ENCODE measurements around the gene UMAD1.

UMAD1 gene

DNA sequence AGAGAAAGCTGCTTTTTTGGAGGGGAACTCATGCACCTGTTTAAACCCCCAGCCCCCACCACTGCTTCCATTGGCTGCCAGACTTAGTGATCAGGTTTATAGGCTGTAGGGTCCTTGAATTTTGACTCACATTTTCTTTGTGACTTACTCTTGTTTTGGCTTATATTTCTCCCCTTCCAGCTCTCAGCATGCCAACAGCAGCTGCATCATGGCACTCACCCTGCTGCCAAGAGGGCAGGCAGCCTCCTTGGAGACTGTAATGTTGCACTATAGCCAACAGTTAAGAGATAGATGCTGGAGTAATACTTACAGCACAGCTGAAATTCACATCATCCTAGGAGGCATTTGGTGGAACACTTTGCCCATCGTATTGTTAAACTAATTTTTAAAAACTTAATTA is 230.0 kb downstream of the UMAD1 start:
- TF ChIP-seq GATA2 (IDR thresholded peaks at IDR 0.05; ENCODE audit: low read depth, low read length), result no peak
- TF ChIP-seq GATA3 (IDR thresholded peaks at IDR 0.05; ENCODE audit: low read depth, low read length), result no peak

DNA sequence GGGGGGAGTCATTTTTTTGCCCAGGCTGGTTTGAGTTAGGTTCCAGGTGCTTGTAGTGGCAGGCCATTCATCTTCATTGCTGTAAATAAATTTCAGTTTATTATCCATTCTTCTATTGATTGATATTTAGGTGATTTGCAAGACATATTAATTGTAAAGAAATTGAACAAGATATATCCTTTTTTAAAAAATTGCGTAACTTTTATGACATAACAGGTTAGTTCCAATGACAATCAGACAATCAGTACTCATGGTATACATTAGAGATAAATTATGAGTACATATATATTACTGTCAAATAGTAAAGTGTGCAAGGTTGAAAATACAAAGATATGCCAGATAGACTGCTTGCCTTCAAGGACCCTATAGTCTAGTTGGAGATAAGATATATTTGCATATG is 235.9 kb downstream of the UMAD1 start:
- TF ChIP-seq GATA2 (IDR thresholded peaks at IDR 0.05; ENCODE audit: low read depth, low read length) (no peak), GATA3 (IDR thresholded peaks at IDR 0.05; ENCODE audit: low read depth, low read length) (no peak)

DNA sequence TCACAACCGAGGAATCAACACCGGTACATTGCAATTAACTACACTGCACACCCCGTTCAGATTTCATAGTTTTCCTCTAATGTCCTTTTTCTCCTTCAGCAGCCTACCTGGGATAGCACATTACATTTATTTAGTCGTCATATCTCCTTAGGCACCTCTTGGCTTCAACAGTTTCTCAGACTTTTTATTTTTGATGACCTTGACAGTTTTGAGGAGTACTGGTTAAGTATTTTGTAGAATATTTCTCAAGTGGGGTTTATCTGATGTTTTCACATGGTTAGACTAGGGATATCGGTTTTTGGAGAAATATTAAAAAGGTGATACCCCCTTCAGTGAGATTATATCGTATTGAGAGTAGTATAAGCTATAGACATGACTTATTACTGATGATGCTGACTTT is 241.0 kb downstream of the UMAD1 start:
- no peak for TF ChIP-seq GATA2 (IDR thresholded peaks at IDR 0.05; ENCODE audit: low read depth, low read length)
- no peak for TF ChIP-seq GATA3 (IDR thresholded peaks at IDR 0.05; ENCODE audit: low read depth, low read length)

DNA sequence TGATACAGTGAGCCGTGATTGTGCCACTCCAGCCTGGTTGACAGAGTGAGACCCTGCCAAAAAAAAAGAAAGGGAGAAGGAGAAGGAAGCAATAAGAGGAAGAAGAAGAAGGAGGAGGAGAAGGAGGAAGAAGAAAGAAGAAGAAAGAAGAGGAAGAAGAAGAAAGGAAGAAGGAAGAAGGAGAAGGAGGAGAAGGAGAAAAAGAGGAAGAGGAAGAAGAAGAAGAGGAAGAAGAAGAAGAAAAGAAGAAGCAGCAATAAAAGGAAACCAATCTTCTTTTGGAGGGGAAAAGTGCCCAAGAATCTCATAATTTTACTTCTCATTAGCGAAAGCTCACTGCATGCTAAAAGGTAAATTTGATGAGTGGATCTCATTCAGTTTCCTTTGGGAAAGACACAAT is 242.3 kb downstream of the UMAD1 start:
- TF ChIP-seq GATA2 (IDR thresholded peaks at IDR 0.05; ENCODE audit: low read depth, low read length), result no peak
- no peak for TF ChIP-seq GATA3 (IDR thresholded peaks at IDR 0.05; ENCODE audit: low read depth, low read length)

DNA sequence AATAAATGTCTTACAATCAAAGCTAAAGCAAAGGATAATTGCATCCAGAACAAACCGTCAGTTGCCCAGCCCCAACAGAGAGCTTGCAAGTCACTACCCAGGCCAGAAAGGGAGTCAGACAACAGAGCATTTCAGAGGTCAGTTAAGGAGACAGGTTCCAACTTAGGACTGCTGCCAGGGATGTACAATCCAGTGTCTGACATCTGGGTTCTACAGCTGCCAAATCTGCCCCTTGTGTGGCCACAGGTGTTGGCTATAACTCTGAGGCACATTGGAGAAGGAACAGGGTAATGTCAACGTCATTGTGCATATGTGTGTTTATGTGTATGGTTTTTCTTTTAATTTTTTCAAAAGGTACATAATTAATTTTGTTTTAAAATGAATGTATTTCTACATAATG is 242.8 kb downstream of the UMAD1 start:
- TF ChIP-seq GATA3 (IDR thresholded peaks at IDR 0.05; ENCODE audit: low read depth, low read length) (no peak), GATA2 (IDR thresholded peaks at IDR 0.05; ENCODE audit: low read depth, low read length) (no peak)

DNA sequence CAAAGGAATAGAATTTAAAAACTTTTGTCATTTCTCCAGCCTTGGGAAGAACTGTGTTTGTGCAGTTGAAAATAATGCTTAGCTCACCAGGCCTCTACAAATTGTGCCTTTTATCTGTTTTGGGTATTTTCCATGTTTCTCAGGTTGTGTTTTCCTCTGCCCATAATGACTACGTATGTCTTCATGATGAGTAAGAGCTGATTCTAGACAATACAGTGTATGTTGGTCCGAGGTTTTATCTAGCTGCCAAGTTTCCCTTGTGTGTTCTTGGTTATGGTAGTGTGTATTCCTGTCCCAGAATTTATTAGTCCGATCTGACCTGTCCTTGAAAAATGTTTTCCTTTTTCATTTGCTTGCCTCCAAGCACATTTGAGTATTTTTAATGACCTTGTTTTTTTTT is 244.3 kb downstream of the UMAD1 start:
- no peak for TF ChIP-seq GATA2 (IDR thresholded peaks at IDR 0.05; ENCODE audit: low read depth, low read length)
- TF ChIP-seq GATA3 (IDR thresholded peaks at IDR 0.05; ENCODE audit: low read depth, low read length), result no peak

DNA sequence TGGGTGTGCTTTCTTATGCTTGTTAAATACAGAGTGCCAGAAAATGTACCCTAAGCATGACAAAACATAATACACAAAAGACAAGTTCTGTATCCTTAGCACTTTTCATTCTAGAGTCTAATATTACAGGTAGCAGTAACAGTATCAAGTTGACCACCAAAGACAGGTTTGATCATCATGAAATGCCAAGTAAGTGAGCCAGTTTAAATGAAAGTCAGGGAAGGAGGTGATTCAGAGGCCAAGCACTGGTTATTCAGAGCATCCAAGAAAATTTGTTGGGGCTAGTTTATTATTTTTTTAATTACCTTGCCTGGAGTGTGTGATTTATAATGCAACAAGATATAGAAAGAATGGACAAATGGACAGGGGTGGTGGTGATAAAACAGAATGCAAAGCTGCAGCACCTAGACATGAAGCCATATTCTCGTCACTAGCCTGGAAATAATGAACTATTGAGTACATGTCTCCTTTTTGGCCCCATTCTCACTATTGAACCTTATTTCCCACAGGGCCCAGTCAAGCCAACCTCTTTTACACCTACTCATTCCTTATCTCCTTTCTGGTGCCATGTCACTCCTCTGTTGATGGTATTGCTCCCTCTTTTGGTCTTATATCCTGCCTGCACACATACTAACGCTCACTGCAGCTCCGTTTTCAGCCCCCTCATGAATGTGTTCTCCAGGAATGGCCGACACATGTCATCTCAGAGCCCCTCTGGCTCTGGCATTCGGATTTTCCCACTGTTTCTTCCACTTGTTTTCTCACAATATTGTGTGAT is 249.4 kb downstream of the UMAD1 start:
- no peak for TF ChIP-seq GATA2 (IDR thresholded peaks at IDR 0.05; ENCODE audit: low read depth, low read length)
- TF ChIP-seq GATA3 (IDR thresholded peaks at IDR 0.05; ENCODE audit: low read depth, low read length), result no peak

DNA sequence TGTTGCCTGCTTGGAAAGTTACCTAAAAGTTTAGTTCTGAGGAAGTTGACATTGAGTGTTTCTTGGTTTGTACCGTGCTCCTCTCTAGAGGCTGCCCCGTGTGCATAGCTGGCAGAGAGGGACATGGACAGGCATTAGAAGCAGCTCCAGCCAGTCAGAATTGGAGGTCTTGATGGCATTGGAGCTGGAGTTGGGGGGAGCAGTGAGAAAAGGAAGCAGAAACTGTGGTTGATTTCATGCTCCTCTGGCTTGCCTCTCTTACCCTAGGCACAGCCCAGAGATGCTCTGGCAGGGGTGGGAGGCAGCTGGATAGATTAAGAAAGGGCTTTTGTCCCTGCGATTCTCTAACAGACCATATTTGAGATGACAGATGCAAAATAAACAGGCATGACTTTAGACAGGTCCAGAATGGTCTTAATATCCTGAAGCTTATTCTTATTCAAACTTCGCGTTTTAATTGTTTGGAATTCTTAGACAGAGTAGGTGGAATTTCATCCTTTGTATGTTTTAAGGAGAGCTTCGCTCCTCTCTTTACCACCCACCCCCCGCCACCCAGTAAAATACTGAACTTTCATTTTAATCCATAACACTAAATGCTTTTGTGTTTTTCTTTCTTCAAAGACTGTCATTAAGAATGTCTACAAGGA is 254.6 kb downstream of the UMAD1 start:
- no peak for TF ChIP-seq GATA3 (IDR thresholded peaks at IDR 0.05; ENCODE audit: low read depth, low read length)
- TF ChIP-seq GATA2 (IDR thresholded peaks at IDR 0.05; ENCODE audit: low read depth, low read length), result no peak

DNA sequence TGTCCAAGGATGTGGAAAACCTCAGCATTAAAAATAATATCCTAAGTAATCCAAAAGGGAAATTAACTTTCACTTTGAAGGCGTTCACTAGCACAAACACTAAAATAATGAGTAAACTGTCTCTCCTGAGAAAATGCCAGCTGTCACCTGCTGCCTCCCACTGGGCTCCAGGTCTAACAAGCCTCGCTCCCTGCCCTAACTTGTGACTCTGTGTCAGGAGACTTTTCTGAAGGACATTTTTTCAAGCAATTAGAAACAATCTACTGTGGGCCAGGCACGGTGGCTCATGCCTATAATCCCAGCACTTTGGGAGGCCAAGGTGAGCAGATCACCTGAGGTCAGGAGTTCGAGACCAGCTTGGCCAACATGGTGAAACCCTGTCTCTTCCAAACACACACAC is 255.2 kb downstream of the UMAD1 start:
- no peak for TF ChIP-seq GATA3 (IDR thresholded peaks at IDR 0.05; ENCODE audit: low read depth, low read length)
- TF ChIP-seq GATA2 (IDR thresholded peaks at IDR 0.05; ENCODE audit: low read depth, low read length), result no peak

DNA sequence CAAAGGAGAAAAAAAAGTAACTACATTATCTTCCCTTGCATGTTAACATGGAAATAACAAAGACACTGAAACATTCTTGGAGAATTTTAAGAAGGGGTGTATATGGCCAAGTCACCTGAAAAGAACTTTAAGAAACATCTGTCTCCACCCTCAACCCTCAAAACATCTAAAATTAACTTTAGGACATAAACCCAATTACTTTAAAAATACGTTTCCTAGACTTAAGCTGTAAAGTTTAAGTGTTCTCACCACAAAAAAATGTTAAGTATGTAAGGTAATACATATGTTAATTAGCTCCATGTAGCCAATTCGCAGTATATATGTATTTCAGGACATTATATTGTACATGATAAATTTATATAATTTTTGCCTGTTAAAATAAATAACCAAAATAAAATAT is 257.0 kb downstream of the UMAD1 start:
- TF ChIP-seq GATA2 (IDR thresholded peaks at IDR 0.05; ENCODE audit: low read depth, low read length), result no peak
- no peak for TF ChIP-seq GATA3 (IDR thresholded peaks at IDR 0.05; ENCODE audit: low read depth, low read length)

DNA sequence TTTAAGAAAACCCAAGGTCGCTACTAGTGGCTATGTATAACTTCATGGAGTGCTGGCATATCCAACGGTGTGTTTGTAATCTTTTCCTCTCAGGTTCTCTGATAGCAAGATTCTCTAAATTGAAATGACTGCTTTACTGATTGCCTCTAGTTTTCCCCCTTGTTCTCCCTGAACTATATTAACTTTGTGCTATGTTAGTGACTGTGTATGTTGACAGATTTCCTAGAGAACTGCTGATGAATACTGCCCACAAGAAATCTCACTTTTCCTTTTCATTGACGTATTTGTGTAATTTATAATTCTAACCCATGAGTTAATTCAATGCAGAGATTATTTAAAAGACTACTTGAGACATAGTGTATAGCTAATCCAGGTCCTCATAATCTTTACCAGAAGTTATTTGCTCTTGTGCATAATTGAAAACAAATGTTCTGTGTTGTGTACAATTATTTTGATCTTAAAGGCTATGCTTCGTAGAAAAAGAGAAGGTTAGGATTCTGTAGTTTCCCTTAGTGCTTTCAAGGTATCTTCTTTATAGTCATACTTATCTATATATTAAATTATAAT is 257.5 kb downstream of the UMAD1 start:
- TF ChIP-seq GATA3 (IDR thresholded peaks at IDR 0.05; ENCODE audit: low read depth, low read length), result no peak
- no peak for TF ChIP-seq GATA2 (IDR thresholded peaks at IDR 0.05; ENCODE audit: low read depth, low read length)

DNA sequence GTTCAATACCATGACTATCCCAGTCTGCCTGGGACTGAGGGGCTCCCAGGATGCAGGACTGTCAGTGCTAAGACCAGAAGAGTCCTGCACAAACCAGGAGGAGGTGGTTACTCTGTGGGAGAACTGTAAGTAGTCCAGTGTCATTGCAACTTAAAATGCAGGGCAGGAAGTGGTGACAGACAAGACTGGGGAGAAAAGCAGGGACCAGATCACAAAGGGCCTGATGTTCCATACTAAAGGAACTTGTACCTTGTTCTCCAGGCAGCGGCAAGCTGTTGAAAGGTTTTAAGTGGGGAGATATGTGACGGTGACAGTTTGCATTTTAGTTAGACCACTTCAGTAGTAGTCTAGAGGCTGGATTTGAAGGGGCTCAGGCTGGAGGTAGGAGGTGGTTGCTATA is 262.3 kb downstream of the UMAD1 start:
- TF ChIP-seq GATA3 (IDR thresholded peaks at IDR 0.05; ENCODE audit: low read depth, low read length) (no peak), GATA2 (IDR thresholded peaks at IDR 0.05; ENCODE audit: low read depth, low read length) (no peak)

DNA sequence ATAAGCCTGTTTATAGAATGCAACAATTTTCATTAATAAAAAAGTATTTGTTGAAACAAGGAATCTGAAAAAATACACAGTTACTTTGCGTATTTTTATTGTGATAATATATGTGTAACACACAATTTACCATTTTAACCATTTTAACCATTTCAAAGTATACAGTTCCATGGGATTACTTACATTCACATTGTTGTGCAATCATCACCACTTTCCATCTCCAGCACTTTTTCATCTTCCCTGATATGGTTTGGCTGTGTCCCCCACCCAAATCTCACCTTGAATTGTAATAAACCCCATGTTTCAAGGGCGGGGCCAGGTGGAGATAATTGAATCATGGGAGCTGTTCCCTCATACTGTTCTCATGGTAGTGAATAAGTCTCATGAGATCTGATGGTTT is 266.8 kb downstream of the UMAD1 start:
- TF ChIP-seq GATA3 (IDR thresholded peaks at IDR 0.05; ENCODE audit: low read depth, low read length) (no peak), GATA2 (IDR thresholded peaks at IDR 0.05; ENCODE audit: low read depth, low read length) (no peak)

DNA sequence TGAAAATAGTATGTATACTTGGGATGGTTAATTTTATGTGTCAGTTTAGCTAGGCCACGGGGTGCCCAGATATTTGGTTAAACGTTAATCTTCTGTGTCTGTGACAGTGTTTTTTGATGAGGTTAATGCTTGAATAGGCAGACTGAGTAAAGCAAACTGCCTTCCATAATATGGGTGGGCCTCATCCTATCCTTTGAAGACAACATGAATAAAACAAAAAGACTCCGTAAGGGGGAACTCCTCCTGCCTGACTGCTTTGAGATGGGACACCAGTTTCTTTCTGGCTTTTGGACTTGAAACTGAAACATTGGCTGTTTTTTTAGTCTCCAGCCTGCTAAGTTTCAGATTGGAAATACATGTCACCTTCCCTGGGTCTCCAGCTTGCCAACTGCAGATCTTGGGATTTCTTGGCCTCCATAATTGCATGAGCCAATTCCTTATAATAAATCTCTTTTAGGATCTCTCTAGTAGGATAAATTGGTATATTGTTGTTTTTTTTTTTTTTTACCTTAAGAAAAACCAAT is 268.1 kb downstream of the UMAD1 start:
- TF ChIP-seq GATA3 (IDR thresholded peaks at IDR 0.05; ENCODE audit: low read depth, low read length) (no peak), GATA2 (IDR thresholded peaks at IDR 0.05; ENCODE audit: low read depth, low read length) (no peak)

DNA sequence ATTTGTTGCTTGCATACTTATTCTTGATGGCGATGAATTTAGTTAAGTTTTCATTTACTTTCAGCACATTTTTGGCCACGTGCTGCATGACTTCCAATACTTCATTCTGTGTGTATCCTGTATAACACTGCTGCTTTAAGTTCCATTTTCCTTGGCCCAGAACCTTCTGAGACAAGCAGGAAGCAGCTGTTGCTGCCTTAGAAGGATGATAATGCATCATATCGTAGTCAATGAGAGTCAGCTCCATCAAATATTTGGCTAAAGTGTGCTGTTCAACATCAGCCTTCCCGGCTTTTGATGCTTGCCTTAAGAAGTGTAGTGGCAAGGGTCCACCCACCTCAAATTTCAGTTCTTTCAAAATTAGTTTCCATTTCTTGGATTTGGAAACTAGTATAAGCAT is 268.8 kb downstream of the UMAD1 start:
- TF ChIP-seq GATA2 (IDR thresholded peaks at IDR 0.05; ENCODE audit: low read depth, low read length) (no peak), GATA3 (IDR thresholded peaks at IDR 0.05; ENCODE audit: low read depth, low read length) (no peak)

All from SH-SY5Y (cell line).